Thoracic aorta (tissue), 2 donors: ENCODE measurements around the gene SLC22A5. TPM values are rescaled to one million over a fixed set of nuclear protein-coding genes. Genes with fewer than 3 reads are reported as not detected.
A peak's percentile ranks its signal among the peaks of the same experiment; 100 is the strongest.

ENCODE experiments used
- ATAC-seq: fragments of 150-250 bp; one replicate; pipeline ENCODE4 v1.8.0; 2017; ENCODE audit warnings: low read depth; ENCODE audit not compliant: insufficient number of reproducible peaks, low FRiP score
- DNase-seq: peaks from one replicate; pipeline ENCODE4 v3.0.0-alpha.2; 2020; ENCODE audit warnings: low spot score
- H3K27ac ChIP-seq, 2 donors: fragments of 200-600 bp; sonication (generic); 1 replicate in 1 of 2; 2 replicates in 1 of 2; pipeline ENCODE4 v1.5.1; 2016; ENCODE audit warnings: mild to moderate bottlenecking in 2 of 2, moderate library complexity in 2 of 2
- H3K27me3 ChIP-seq: fragments of 200-600 bp; sonication (generic); replicated peaks from 2 replicates; pipeline ENCODE4 v1.6.0; 2016; ENCODE audit warnings: mild to moderate bottlenecking; ENCODE audit not compliant: insufficient read depth
- H3K36me3 ChIP-seq: fragments of 200-600 bp; sonication (generic); one replicate; pipeline ENCODE4 v1.5.1; 2016
- H3K4me1 ChIP-seq, 2 donors: fragments of 200-600 bp; sonication (generic); 1 replicate in 1 of 2; 2 replicates in 1 of 2; pipeline versions ENCODE4 v1.5.1 to v1.6.0; 2016; ENCODE audit warnings: low read depth in 2 of 2, mild to moderate bottlenecking in 1 of 2; ENCODE audit not compliant: control insufficient read depth in 1 of 2
- H3K4me3 ChIP-seq: fragments of 200-600 bp; sonication (generic); 2 replicates; pipeline ENCODE4 v1.5.1; 2016; ENCODE audit warnings: mild to moderate bottlenecking
- H3K9me3 ChIP-seq: fragments of 200-600 bp; sonication (generic); 2 replicates; pipeline ENCODE4 v1.5.1; 2016
- CTCF ChIP-seq: fragments of 200-600 bp; sonication (generic); IDR thresholded peaks from one replicate; pipeline ENCODE4 v1.5.1; 2019; ENCODE audit warnings: antibody characterized with exemption
- total RNA-seq, 2 donors: library from RNA; depleted of rRNA; stranded (reverse); fragments of >200 nt; gene quantifications; one replicate each; pipeline versions ENCODE4 v1.1.0 to v1.2.3, GENCODE V29; 2016

Gene SLC22A5
- 10 to 100 TPM; 24.9 to 30.8 TPM for total RNA-seq

GRCh38 chr5:132369474-132370180, at the start of gene SLC22A5:
Gene SLC22A5 (plus strand): TSS chr5:132369710. CDS start chr5:132369973, 263 bp downstream.
- Histone ChIP-seq H3K36me3 (no peaks in the 10 kb centered on the region), H3K9me3 (no peaks in the 10 kb centered on the region), H3K27me3 (no peaks in the 10 kb centered on the region), H3K4me3 (peak within 1 kb of the TSS; percentile 94), H3K4me1 (peaks cover 20 to 60% of the 10 kb centered on the region in 2 donors), H3K27ac (peak within 1 kb of the TSS; percentile 83 to 90)
- DNase-seq (no peak), ATAC-seq (peak; percentile 62)
- TF ChIP-seq CTCF = no peak

- Histone ChIP-seq H3K36me3 (no peaks in the 10 kb centered on the region), H3K4me3 (no peak overlapping the region), H3K27me3 (no peaks in the 10 kb centered on the region), H3K9me3 (no peaks in the 10 kb centered on the region), H3K4me1 (no peaks in the 10 kb centered on the region), H3K27ac (no peak overlapping the region)
- no peak for DNase-seq
- TF ChIP-seq CTCF = no peak
- no peak for ATAC-seq
Measured at GRCh38 chr5:132319975-132320374, 49.5 kb upstream of the SLC22A5 start.

GRCh38 chr5:132321109-132321721, 48.3 kb upstream of the SLC22A5 start:
- Histone ChIP-seq H3K27ac (no peak overlapping the region), H3K4me3 (no peak overlapping the region), H3K27me3 (no peaks in the 10 kb centered on the region), H3K9me3 (no peaks in the 10 kb centered on the region), H3K36me3 (no peaks in the 10 kb centered on the region), H3K4me1 (no peaks in the 10 kb centered on the region)
- DNase-seq (no peak), ATAC-seq (no peak)
- no peak for TF ChIP-seq CTCF

GRCh38 chr5:132322266-132322665, 47.2 kb upstream of the SLC22A5 start:
- no peak overlapping the region for H3K27ac ChIP-seq
- no peaks in the 10 kb centered on the region for H3K36me3 ChIP-seq
- no peaks in the 10 kb centered on the region for H3K27me3 ChIP-seq
- no peaks in the 10 kb centered on the region for H3K9me3 ChIP-seq
- H3K4me1 ChIP-seq = no peaks in the 10 kb centered on the region
- DNase-seq (no peak), ATAC-seq (no peak)
- no peak overlapping the region for H3K4me3 ChIP-seq
- TF ChIP-seq CTCF = no peak

GRCh38 chr5:132323202-132323601, 46.3 kb upstream of the SLC22A5 start:
- TF ChIP-seq CTCF = no peak
- H3K4me1 ChIP-seq = no peaks in the 10 kb centered on the region
- no peak overlapping the region for H3K4me3 ChIP-seq
- ATAC-seq = no peak
- no peaks in the 10 kb centered on the region for H3K36me3 ChIP-seq
- no peaks in the 10 kb centered on the region for H3K9me3 ChIP-seq
- H3K27me3 ChIP-seq = no peaks in the 10 kb centered on the region
- DNase-seq = no peak
- H3K27ac ChIP-seq = no peak overlapping the region
